Tibial nerve (tissue), 4 donors: Measurements from ENCODE around the gene PAPPA.

Experiments used
- CTCF ChIP-seq, 5 experiments: fragments of 200-600 bp in 3 of 5; fragments of 450-650 bp in 2 of 5; sonication (generic) in 3 of 5; IDR thresholded peaks; one replicate each; pipeline ENCODE4 v1.5.1; 2016 to 2019; ENCODE audit warnings: antibody characterized with exemption in 5 of 5, mild to moderate bottlenecking in 3 of 5, moderate library complexity in 2 of 5
- EP300 ChIP-seq, 2 donors: sonication (generic); formaldehyde crosslinking; IDR thresholded peaks; one replicate each; pipeline ENCODE4 v1.6.1; 2017; ENCODE audit warnings: antibody characterized with exemption in 2 of 2, mild to moderate bottlenecking in 1 of 2

DNA sequence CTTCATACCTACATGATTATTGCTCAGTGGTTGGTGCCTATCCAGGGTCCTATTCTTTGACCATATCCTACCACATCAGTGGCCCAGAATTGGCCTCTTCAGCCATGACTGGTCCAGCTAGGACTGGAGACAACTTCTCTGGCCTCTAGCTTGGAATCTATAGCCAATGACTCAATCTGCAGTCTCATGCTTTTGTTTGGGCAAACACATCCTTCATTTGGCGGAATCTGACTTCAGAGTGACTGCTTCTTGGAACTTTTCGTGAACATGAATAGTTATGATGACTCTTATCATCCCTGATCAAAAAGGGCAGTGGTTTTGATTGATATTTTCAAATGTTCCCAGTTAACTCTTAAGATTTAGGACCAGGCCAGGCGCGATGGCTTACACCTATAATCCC is 134.1 kb downstream of the PAPPA start:
- TF ChIP-seq CTCF (IDR thresholded peaks at IDR 0.05) (no peak), EP300 (IDR thresholded peaks at IDR 0.05) (no peak)
